T-helper 17 cell (primary cell): ENCODE measurements around the gene LINC00237. TPM values are rescaled to one million over a fixed set of nuclear protein-coding genes. Genes with fewer than 3 reads are reported as not detected.

Experiments used
- total RNA-seq, 4 donors: library from RNA in 2 of 4; stranded (reverse) in 2 of 4; gene quantifications; one replicate each; pipeline ENCODE4 v1.2.3 and lab custom pipeline; 2022 to 2026

The LINC00237 gene
- total RNA-seq, 2 donors from 2014 or later = not detected

Other genes with a start within 250 kb of the LINC00237 start
- gene KIZ, start 19.7 kb upstream of the LINC00237 start, total RNA-seq = 10 to 100 TPM; 23.0 to 26.9 TPM
- gene XRN2, start 197.0 kb upstream of the LINC00237 start, total RNA-seq = 10 to 100 TPM; 53.7 to 59.2 TPM